Right cardiac atrium (tissue), 5 donors: Measurements from ENCODE around the gene MAP1S. TPM values are rescaled to one million over a fixed set of nuclear protein-coding genes. Genes with fewer than 3 reads are reported as not detected.

Experiments used
- ATAC-seq, 2 donors: fragments of 200-7000 bp; cut with Tn5 transposase; one replicate each; pipeline versions ENCODE4 v1.8.0 to v1.9.1; 2020; ENCODE audit warnings: moderate library complexity in 2 of 2, mild to moderate bottlenecking in 1 of 2
- DNase-seq, 3 donors: peaks; one replicate each; pipeline ENCODE4 v3.0.0-alpha.2; 2020
- H3K27ac ChIP-seq: one replicate; pipeline ENCODE4 v1.5.1; 2013; ENCODE audit warnings: mild to moderate bottlenecking, low read length, control low read depth, moderate library complexity
- H3K27me3 ChIP-seq: one replicate; pipeline ENCODE4 v1.6.1; 2013; ENCODE audit not compliant: control insufficient read depth, insufficient read depth
- H3K4me1 ChIP-seq: one replicate; pipeline ENCODE4 v1.6.1; 2013; ENCODE audit warnings: low read length; ENCODE audit not compliant: control insufficient read depth, insufficient read depth
- H3K4me3 ChIP-seq: one replicate; pipeline ENCODE4 v1.5.1; 2013; ENCODE audit warnings: low read length, control low read depth
- H3K9me3 ChIP-seq: one replicate; pipeline ENCODE4 v1.6.1; 2013; ENCODE audit warnings: low read length; ENCODE audit not compliant: control insufficient read depth
- WGBS: extraction: QIAGEN DNeasy Blood & Tissue Kit; methylation state at CpG from one replicate; pipeline ENCODE4 v1.1.7; 2013; 5-methylcytosine and 5-hydroxymethylcytosine counted together
- intact Hi-C, 4 donors: fragments of 100-400 bp; cut with DNase I; formaldehyde crosslinking; loops; one replicate each; pipeline versions ENCODE4 v1.11.0 to v1.14.0; 2022 to 2023
- polyA plus RNA-seq: library from polyadenylated mRNA; stranded (reverse); fragments of 200-250 nt; gene quantifications from one replicate; pipeline ENCODE4 v1.2.3, GENCODE V29; 2013
- total RNA-seq, 4 donors: library from RNA; stranded (reverse); fragmentation: NEBNext Ultra II Directional; extraction: Animal tissue kit (Norgen Biotek cat#: 25700); gene quantifications; one replicate each; pipeline ENCODE4 v1.2.1, GENCODE V29; 2021
- donor health status: healthy with polysubstance abuse.
- donor health status: DM: no; HTN: yes; CAD: no.
- donor health status: DM: no; HTN: no; CAD: no.
- donor health status: DM: no; HTN: yes; CAD: no; lungs with severe emphysema.
- donor health status: DM: yes; HTN: yes; CAD: no.

Gene MAP1S
- total and polyA plus RNA-seq, 5 donors, result 14.7 to 35.5 (median 31.1) TPM

DNA sequence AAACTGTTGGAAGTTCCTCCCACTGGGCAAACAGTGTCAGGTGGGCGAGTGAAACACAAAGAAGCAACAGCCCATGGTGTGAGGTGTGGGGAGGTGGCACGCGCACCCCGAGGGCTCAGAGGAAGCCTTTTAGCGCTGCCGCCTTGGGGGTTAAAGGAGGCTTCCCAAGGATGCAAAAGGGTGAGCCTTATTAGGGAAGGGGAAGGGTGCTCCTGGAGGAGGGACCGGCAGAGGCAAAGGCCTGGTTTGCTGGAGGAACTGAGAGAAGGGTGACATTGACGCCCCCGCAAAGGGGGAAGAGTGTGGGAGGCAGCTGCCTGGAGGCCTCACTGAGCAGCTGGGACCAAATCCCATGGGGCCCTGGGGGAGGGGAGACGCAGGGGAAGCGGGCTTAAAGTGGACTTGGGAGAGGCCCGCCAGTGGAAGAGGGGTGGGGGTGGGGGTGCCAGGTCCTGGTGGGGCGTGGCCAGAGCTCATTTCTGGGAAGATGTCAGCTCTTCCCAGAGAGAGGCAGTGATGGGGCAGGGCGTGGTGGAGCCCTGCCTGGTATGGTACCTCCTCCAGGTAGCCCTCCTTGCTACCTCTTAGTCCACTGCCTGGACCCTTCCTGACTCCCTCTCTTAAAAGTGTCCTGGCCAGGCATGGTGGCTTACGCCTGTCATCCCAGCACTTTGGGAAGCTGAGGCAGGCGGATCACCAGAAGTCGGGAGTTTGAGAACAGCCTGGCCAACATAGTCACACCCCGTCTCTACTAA, 20.0 kb downstream of the MAP1S start:
- ATAC-seq (peak in 1 of 2 donors; percentile 44), DNase-seq (peak in 2 of 3 donors; percentile 57 to 64)
- Histone ChIP-seq H3K4me1 (no peaks in the 10 kb centered on the region), H3K27me3 (no peaks in the 10 kb centered on the region), H3K27ac (no peak overlapping the region), H3K9me3 (no peaks in the 10 kb centered on the region), H3K4me3 (no peak overlapping the region)
- intact Hi-C loops, result no loop called here
- WGBS, result 61% methylated on average over 18 of the region's 18 CpGs

GRCh38 chr19:17741456-17741855, 22.2 kb downstream of the MAP1S start:
- Histone ChIP-seq H3K27ac (no peak overlapping the region), H3K4me1 (no peaks in the 10 kb centered on the region), H3K4me3 (no peak overlapping the region), H3K27me3 (no peaks in the 10 kb centered on the region), H3K9me3 (no peaks in the 10 kb centered on the region)
- WGBS, result 91% methylated on average over 2 of the region's 2 CpGs
- intact Hi-C loops, result no loop called here
- ATAC-seq (no peak), DNase-seq (no peak)

DNA sequence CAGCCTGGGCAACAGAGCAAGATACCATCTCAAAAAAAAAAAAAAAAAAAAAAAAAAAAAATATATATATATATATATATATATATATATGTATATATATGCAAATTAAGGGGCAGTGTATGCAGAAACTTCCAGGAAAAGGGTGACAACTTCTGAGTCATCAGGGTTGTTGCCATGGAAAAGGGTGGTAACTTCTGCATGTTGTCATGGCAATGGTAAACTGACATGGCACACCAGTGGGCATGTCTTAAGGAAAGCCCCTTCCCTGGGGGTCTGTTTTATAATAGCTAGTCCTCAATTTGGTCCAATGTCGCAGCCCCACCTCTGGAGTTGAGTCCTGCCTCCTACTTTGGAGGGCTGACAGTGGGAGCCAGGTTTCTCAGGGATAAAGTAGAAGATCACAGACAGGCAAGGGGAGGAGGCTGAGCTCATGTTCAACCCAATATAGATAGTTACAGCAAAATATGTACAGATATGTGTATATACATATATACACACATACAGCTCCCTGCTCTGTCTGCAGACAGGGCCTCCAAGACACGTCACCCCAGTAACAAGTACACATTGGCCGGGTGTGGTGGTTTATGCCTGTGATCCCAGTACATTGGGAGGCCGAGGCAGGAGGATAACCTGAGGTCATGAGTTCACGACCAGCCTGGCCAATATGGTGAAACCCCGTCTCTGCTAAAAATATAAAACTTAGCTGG, 24.7 kb downstream of the MAP1S start:
- Histone ChIP-seq H3K9me3 (no peaks in the 10 kb centered on the region), H3K4me1 (peaks cover 3% of the 10 kb centered on the region), H3K27me3 (no peaks in the 10 kb centered on the region), H3K27ac (no peak overlapping the region), H3K4me3 (no peak overlapping the region)
- peak in 2 of 3 donors; percentile 3 to 19 for DNase-seq
- intact Hi-C loops, result no loop called here
- WGBS, result 85% methylated on average over 6 of the region's 6 CpGs
- ATAC-seq, result no peak

- Histone ChIP-seq H3K4me1 (peaks cover 3% of the 10 kb centered on the region), H3K27me3 (no peaks in the 10 kb centered on the region), H3K27ac (no peak overlapping the region), H3K4me3 (peak overlapping the region; percentile 17), H3K9me3 (no peaks in the 10 kb centered on the region)
- 7% methylated on average over 75 of the region's 75 CpGs for WGBS
- intact Hi-C loops, result no loop called here
- ATAC-seq (peak; percentile 98 to 99), DNase-seq (peak; percentile 95 to 97 (median 97))
Measured at GRCh38 chr19:17747205-17748098, 28.2 kb downstream of the MAP1S start.

DNA sequence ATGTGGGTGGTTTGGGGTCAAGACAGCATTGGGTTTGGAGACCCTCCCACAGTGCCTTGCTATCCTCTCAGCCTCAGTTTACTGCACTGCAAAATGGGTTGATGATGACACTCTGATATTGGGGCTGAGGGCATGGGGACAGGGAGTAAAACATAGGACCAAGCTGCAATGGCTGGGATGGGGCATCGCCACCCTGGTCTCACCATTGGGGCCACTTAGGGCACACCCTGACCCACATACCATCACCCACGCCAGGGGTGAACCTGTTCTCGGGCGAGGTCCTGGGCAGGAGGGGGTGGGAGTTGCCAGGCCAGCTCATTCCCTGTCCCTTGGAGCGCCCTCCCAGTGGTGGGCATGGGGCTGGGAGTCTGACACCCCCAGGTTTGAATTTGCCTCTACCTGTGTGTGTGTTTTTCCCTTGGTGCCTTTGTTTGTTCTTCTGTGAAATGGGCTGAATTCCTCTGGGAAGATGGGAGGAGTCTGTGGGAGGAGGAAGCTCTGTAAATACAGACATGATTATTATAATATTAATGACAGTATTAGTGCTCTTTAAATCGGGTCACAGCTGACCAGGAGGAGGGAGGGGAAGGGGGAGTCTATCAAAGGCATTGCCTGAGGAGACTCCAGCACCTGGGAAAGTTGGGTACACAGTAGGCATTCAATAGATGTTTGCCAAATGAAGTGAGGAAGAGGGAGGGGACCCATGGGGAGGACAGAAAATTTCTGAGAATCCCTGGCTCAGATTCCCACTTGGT, 29.8 kb downstream of the MAP1S start:
- DNase-seq (peak in 1 of 3 donors; percentile 20), ATAC-seq (no peak)
- Histone ChIP-seq H3K9me3 (no peaks in the 10 kb centered on the region), H3K27ac (no peak overlapping the region), H3K4me1 (peaks cover 3% of the 10 kb centered on the region), H3K4me3 (no peak overlapping the region), H3K27me3 (no peaks in the 10 kb centered on the region)
- 75% methylated on average over 6 of the region's 6 CpGs for WGBS
- intact Hi-C loops, result no loop called here

DNA sequence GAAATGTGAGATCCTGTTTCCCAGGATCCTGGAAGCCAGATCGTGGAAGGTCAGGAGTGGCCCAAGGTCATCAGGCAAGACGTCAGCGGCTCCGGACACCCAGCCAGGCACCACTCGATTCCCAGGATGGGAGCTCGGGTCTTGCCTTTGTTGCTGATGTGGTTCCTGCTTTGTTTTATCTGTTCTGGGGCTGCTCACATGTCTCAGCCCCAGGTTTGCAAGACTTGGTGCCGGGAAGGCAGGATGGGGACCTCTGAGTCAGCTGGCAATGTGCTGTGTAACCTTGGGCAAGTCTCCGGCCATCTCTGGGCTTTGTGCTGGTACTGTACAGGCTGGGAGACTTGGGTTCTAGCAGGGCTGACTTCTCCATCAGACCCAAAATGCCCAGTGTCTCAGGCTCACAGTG, 30.6 kb downstream of the MAP1S start:
- WGBS, result 22% methylated on average over 8 of the region's 8 CpGs
- Histone ChIP-seq H3K27ac (no peak overlapping the region), H3K4me1 (peaks cover 3% of the 10 kb centered on the region), H3K27me3 (no peaks in the 10 kb centered on the region), H3K4me3 (no peak overlapping the region), H3K9me3 (no peaks in the 10 kb centered on the region)
- DNase-seq, result peak in 1 of 3 donors; percentile 39
- intact Hi-C loops, result no loop called here
- no peak for ATAC-seq

GRCh38 chr19:17751103-17751911, 32.0 kb downstream of the MAP1S start, which contains the start of gene FCHO1:
Gene FCHO1, plus strand, starts transcription at chr19:17751477. Its CDS starts 3,688 bp downstream, at chr19:17755165.
- H3K4me3 ChIP-seq, result no peak within 1 kb of the TSS
- intact Hi-C loops, result no loop called here
- H3K27ac ChIP-seq, result no peak within 1 kb of the TSS

GRCh38 chr19:17751912-17752273, 32.6 kb downstream of the MAP1S start:
- H3K27ac ChIP-seq, result no peak overlapping the region
- no peaks in the 10 kb centered on the region for H3K9me3 ChIP-seq
- intact Hi-C loops, result no loop called here
- ATAC-seq (no peak), DNase-seq (no peak)
- no peak overlapping the region for H3K4me3 ChIP-seq
- H3K4me1 ChIP-seq, result peaks cover 3% of the 10 kb centered on the region
- 63% methylated on average over 2 of the region's 2 CpGs for whole genome bisulfite sequencing
- no peaks in the 10 kb centered on the region for H3K27me3 ChIP-seq

More at GRCh38 chr19:17751103-17751911, 32.0 kb downstream of the MAP1S start, which contains the start of gene FCHO1:
- peaks cover 3% of the 10 kb centered on the region for H3K4me1 ChIP-seq
- DNase-seq, result peak in 2 of 3 donors; percentile 75 to 84
- no peaks in the 10 kb centered on the region for H3K27me3 ChIP-seq
- no peaks in the 10 kb centered on the region for H3K9me3 ChIP-seq
- peak in 1 of 2 donors; percentile 9 for ATAC-seq
- 46% methylated on average over 28 of the region's 28 CpGs for WGBS

DNA sequence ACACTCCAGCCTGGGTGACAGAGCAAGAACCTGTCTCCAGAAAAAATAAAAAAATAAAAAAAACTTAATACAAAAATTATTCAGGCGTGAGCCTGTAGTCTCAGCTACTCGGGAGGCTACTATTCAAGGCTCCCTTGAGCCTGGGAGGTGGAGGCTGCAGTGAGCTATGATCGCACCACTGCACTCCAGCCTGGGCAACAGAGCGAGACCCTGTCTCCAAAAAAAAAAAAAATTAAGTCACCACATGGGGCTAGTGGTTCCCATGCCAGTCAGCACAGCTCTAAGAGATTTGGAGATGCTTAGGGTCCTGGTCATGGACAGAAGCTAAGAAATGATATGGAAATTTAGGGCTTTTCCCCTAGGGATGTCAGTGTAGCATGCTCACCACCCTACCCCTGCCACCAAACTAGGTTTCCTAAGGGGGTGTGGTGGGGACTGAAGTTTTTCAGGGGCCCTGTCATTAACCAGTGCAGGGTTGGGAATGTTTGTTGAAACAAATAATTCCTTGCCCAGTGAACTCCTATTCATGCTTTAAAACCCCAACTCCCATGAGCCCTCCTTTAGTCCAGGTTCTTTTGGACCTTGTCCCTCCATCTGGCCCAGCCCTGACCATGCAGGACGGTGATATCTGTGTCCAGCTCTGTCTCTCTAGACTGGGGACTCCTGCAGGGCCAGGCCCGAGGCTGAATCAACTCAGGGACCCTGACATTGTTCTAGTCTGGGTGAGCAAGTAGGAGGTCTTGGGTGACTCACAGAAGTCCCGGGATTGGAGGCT, 33.8 kb downstream of the MAP1S start:
- ATAC-seq (no peak), DNase-seq (no peak)
- intact Hi-C loops, result no loop called here
- Histone ChIP-seq H3K27me3 (no peaks in the 10 kb centered on the region), H3K4me1 (no peaks in the 10 kb centered on the region), H3K27ac (no peak overlapping the region), H3K9me3 (no peaks in the 10 kb centered on the region), H3K4me3 (no peak overlapping the region)
- WGBS, result 88% methylated on average over 7 of the region's 7 CpGs
